K562 (cell line): ENCODE results near the gene SPAG7. TPM values are rescaled to one million over a fixed set of nuclear protein-coding genes. Genes with fewer than 3 reads are reported as not detected.

Experiments
- ESRRA ChIP-seq: fragments of 450-650 bp; IDR thresholded peaks from 2 replicates; pipeline ENCODE4 v1.6.1; 2014; ENCODE audit warnings: low read depth, mild to moderate bottlenecking, moderate library complexity, borderline replicate concordance
- IRF2 ChIP-seq: sonication (generic); formaldehyde crosslinking; IDR thresholded peaks from 2 replicates; pipeline ENCODE4 v1.8.1; 2022; ENCODE audit warnings: mild to moderate bottlenecking, missing genetic modification reagents
- KAT2B ChIP-seq: IDR thresholded peaks from one replicate; pipeline ENCODE4 v1.6.1; 2012; ENCODE audit warnings: low read depth, mild to moderate bottlenecking, control low read depth, inconsistent platforms, low read length, moderate library complexity
- NFYB ChIP-seq: IDR thresholded peaks from 2 replicates; pipeline ENCODE4 v1.6.1; 2011; ENCODE audit warnings: mild to moderate bottlenecking, moderate library complexity; ENCODE audit not compliant: insufficient read length; ENCODE audit errors: extremely low read depth
- POLR2A ChIP-seq: fragments of 450-650 bp; conservative IDR thresholded peaks from 2 replicates; pipeline ENCODE4 v1.6.1; 2016
- RBFOX2 ChIP-seq: fragments of 200-400 bp; formaldehyde crosslinking; IDR thresholded peaks from 2 replicates; pipeline ENCODE4 v1.6.1; 2017; ENCODE audit warnings: low read depth, mild to moderate bottlenecking, low read length, moderate library complexity
- SFPQ ChIP-seq: fragments of 200-400 bp; formaldehyde crosslinking; IDR thresholded peaks from 2 replicates; pipeline ENCODE4 v1.6.1; 2017; ENCODE audit warnings: mild to moderate bottlenecking, low read depth, low read length, moderate library complexity
- SMARCC2 ChIP-seq: fragments of 450-650 bp; IDR thresholded peaks from 2 replicates; pipeline ENCODE4 v1.6.1; 2017; ENCODE audit warnings: antibody characterized with exemption, moderate library complexity, mild to moderate bottlenecking, low read depth
- TFAP4 ChIP-seq: sonication (generic); formaldehyde crosslinking; IDR thresholded peaks from 2 replicates; pipeline ENCODE4 v1.8.0; 2022; ENCODE audit warnings: missing genetic modification reagents, mild to moderate bottlenecking, moderate library complexity, borderline replicate concordance
- YY1 ChIP-seq, 3 experiments: IDR thresholded peaks; 2 replicates each; pipeline ENCODE4 v1.6.1; 2011; ENCODE audit warnings: low read length in 2 of 3, mild to moderate bottlenecking in 2 of 3, moderate library complexity in 2 of 3, borderline replicate concordance in 1 of 3, control low read depth in 1 of 3, low read depth in 1 of 3; ENCODE audit not compliant: insufficient read depth in 3 of 3, insufficient replicate concordance in 2 of 3, control insufficient read depth in 1 of 3, insufficient read length in 1 of 3; ENCODE audit errors: extremely low read depth in 1 of 3
- ZBTB17 ChIP-seq: fragments of 450-650 bp; formaldehyde crosslinking; IDR thresholded peaks from 2 replicates; pipeline ENCODE4 v1.4.0; 2020; ENCODE audit warnings: mild to moderate bottlenecking
- ZNF561 ChIP-seq: fragments of 450-650 bp; formaldehyde crosslinking; conservative IDR thresholded peaks from 2 replicates; pipeline ENCODE4 v1.4.0; 2020; ENCODE audit warnings: mild to moderate bottlenecking, moderate library complexity
- polyA plus RNA-seq, 8 experiments: library from polyadenylated mRNA; depleted of rRNA in 4 of 8; stranded (reverse) in 5 of 8; unstranded in 3 of 8; fragments of >200 nt; fragmentation: Nextera tagmentation in 2 of 8; fragmentation: Illumina TruSeq in 1 of 8; extraction: Ambion mirVana in 2 of 8; extraction: Trizol in 1 of 8; gene quantifications; 2 replicates each; pipeline versions ENCODE4 v1.2.1 to v1.2.3, GENCODE V29; 2011 to 2014; ENCODE audit warnings: inconsistent platforms in 1 of 8, missing spikeins in 1 of 8
- total RNA-seq, 7 experiments: library from RNA; depleted of rRNA in 6 of 7; stranded (reverse); fragments of >200 nt in 6 of 7; fragmentation: Illumina TruSeq in 2 of 7; extraction: Trizol in 2 of 7; gene quantifications; 2 replicates each; pipeline versions ENCODE4 v1.2.1 to v1.2.3, GENCODE V29; 2011 to 2021; ENCODE audit warnings: low replicate concordance in 1 of 7
- TF ChIP-seq, protein P1 (sequence below): IDR thresholded peaks from 2 replicates; pipeline ENCODE4 v1.6.1; 2012; ENCODE audit warnings: low read depth, low read length, improper control_type of control experiment, borderline replicate concordance

Gene SPAG7
- total and polyA plus RNA-seq, 9 of the 15 experiments (the other 6 are each of a cell fraction or from before 2014, with no cell fraction given): 5.6 to 53.5 (median 36.3) TPM

DNA sequence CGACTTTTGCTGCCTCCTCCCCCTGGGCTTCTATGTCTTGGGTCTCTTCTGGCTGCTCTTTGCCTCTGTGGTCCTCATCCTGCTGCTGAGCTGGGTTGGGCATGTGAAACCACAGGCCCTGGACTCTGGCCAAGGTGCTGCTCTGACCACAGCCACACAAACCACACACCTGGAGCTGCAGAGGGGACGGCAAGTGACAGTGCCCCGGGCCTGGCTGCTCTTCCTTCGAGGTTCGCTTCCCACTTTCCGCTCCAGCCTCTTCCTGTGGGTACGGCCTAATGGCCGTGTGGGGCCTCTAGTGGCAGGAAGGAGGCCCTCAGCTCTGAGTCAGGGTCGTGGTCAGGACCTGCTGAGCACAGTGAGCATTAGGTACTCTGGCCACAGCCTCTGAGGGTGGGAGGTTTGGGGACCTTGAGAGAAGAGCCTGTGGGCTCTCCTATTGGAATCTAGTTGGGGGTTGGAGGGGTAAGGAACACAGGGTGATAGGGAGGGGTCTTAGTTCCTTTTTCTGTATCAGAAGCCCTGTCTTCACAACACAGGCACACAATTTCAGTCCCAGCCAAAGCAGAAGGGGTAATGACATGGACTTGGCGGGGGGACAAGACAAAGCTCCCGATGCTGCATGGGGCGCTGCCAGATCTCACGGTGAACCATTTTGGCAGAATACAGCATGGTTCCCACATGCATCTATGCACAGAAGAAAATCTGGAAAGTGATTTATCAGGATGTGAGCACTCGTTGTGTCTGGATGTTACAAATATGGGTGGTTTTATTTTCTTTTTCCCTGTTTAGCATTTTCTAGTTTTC is 33.2 kb downstream of the SPAG7 start (continued):
- TF ChIP-seq RBFOX2 (peak; percentile 54), SFPQ (no peak), IRF2 (CRISPR knock-in tag) (no peak), ZBTB17 (CRISPR knock-in tag) (0 out of 2 replicates have a peak, but pooled peaks have one; percentile 29), SMARCC2 (no peak), TFAP4 (CRISPR knock-in tag) (peak; percentile 39; the same call in 1 of the 2 replicates), ZNF561 (CRISPR knock-in tag) (no peak), ESRRA (peak; percentile 64; the same call in 1 of the 2 replicates), POLR2A (peak; percentile 47), NFYB (no peak), KAT2B (no peak), YY1 (IDR thresholded peaks at IDR 0.05; ENCODE audit: borderline replicate concordance in 1 of 3, control insufficient read depth in 1 of 3, extremely low read depth in 1 of 3, insufficient read depth in 3 of 3, insufficient read length in 1 of 3, insufficient replicate concordance in 2 of 3, low read depth in 1 of 3, low read length in 2 of 3) (peak in 1 of 3 experiments; percentile 32)
- TF ChIP-seq, protein P1, sequence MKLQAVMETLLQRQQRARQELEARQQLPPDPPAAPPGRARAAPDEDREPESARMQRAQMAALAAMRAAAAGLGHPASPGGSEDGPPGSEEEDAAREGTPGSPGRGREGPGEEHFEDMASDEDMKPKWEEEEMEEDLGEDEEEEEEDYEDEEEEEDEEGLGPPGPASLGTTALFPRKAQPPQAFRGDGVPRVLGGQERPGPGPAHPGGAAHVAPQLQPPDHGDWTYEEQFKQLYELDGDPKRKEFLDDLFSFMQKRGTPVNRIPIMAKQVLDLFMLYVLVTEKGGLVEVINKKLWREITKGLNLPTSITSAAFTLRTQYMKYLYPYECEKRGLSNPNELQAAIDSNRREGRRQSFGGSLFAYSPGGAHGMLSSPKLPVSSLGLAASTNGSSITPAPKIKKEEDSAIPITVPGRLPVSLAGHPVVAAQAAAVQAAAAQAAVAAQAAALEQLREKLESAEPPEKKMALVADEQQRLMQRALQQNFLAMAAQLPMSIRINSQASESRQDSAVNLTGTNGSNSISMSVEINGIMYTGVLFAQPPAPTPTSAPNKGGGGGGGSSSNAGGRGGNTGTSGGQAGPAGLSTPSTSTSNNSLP: no peak
